ENCODE results near the gene UBASH3A.

DNA sequence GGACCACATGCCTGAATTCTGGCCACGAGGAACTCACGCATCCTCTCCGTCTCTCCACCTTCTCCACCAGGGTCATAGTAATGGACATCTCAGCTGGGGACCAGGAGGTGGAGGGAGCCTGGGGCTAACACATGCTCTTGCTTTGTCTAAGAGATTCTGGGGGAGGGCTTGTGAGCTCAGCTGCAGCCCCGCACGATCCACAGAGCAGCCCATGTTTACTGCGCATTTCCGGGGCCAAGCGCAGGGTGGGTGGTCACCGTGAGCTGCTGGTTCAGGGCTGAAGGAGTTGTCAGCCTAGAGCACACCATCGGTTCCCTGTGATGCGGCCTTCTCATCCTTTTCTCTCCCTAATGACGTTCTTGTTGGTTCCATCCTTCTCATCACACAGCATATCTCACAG is 45.4 kb upstream of the UBASH3A start:
- TF ChIP-seq FOXP2 (optimal IDR thresholded peaks at IDR 0.05; ENCODE audit: control extremely low read depth, extremely low read length, insufficient read depth) (no peak), POLR2AphosphoS5 (IDR thresholded peaks at IDR 0.05; ENCODE audit: borderline replicate concordance, low read depth, low read length) (no peak)
